Sigmoid colon (tissue), 7 donors: ENCODE results near the gene CCDC116. TPM values are rescaled to one million over a fixed set of nuclear protein-coding genes. Genes with fewer than 3 reads are reported as not detected.

Source experiments
- DNase-seq: peaks from one replicate; pipeline ENCODE4 v3.0.0-alpha.2; 2019
- H3K27ac ChIP-seq, 4 donors: fragments of 200-600 bp; sonication (generic); one replicate each; pipeline ENCODE4 v1.5.1; 2016 to 2019; ENCODE audit warnings: mild to moderate bottlenecking in 1 of 4
- H3K27me3 ChIP-seq, 3 donors: fragments of 200-600 bp; sonication (generic); one replicate each; pipeline ENCODE4 v1.5.1; 2019; ENCODE audit warnings: mild to moderate bottlenecking in 1 of 3
- H3K36me3 ChIP-seq, 4 donors: fragments of 200-600 bp; sonication (generic); one replicate each; pipeline ENCODE4 v1.5.1; 2016 to 2019
- H3K4me1 ChIP-seq, 4 donors: fragments of 200-600 bp; sonication (generic); one replicate each; pipeline ENCODE4 v1.5.1; 2017 to 2019
- H3K4me3 ChIP-seq, 4 donors: fragments of 200-600 bp; sonication (generic); one replicate each; pipeline ENCODE4 v1.5.1; 2017 to 2019; ENCODE audit warnings: mild to moderate bottlenecking in 2 of 4, moderate library complexity in 1 of 4
- H3K9me3 ChIP-seq, 4 donors: fragments of 200-600 bp in 3 of 4; sonication (generic) in 3 of 4; one replicate each; pipeline versions ENCODE4 v1.5.1 to v1.6.1; 2013 to 2019
- CTCF ChIP-seq, 4 experiments: fragments of 450-650 bp in 3 of 4; fragments of 200-600 bp in 1 of 4; IDR thresholded peaks; one replicate each; pipeline ENCODE4 v1.5.1; 2016 to 2019; ENCODE audit warnings: antibody characterized with exemption in 4 of 4, mild to moderate bottlenecking in 3 of 4, moderate library complexity in 2 of 4
- EP300 ChIP-seq, 4 donors: sonication (generic); formaldehyde crosslinking; IDR thresholded peaks; one replicate each; pipeline ENCODE4 v1.6.1; 2017; ENCODE audit warnings: antibody characterized with exemption in 4 of 4
- POLR2A ChIP-seq, 2 donors: fragments of 450-650 bp; IDR thresholded peaks; one replicate each; pipeline ENCODE4 v1.6.1; 2016; ENCODE audit warnings: antibody characterized with exemption in 2 of 2, mild to moderate bottlenecking in 2 of 2, moderate library complexity in 2 of 2
- POLR2AphosphoS5 ChIP-seq, 4 donors: sonication (generic); formaldehyde crosslinking; IDR thresholded peaks; one replicate each; pipeline ENCODE4 v1.6.1; 2017; ENCODE audit warnings: antibody characterized with exemption in 4 of 4
- WGBS, 2 donors: extraction: QIAGEN DNeasy Blood & Tissue Kit; methylation state at CpG; one replicate each; pipeline ENCODE4 v1.1.7; 2013; 5-methylcytosine and 5-hydroxymethylcytosine counted together
- intact Hi-C: fragments of 100-400 bp; cut with DNase I; formaldehyde crosslinking; loops from one replicate; pipeline ENCODE4 v1.15.1; 2023
- polyA plus RNA-seq, 3 donors: library from polyadenylated mRNA; stranded (reverse); fragments of 200-250 nt; gene quantifications; one replicate each; pipeline ENCODE4 v1.2.3, GENCODE V29; 2013
- total RNA-seq, 4 donors: library from RNA; depleted of rRNA; stranded (reverse); fragments of >200 nt; gene quantifications; one replicate each; pipeline ENCODE4 v1.1.0, GENCODE V29; 2016
- donor health status: healthy with polysubstance abuse.
- donor health status: Bipolar disorder and iron deficiency.
- donor health status: healthy.

Gene CCDC116
- total and polyA plus RNA-seq, 7 donors, result 0.33 to 2.5 (median 0.41) TPM; not detected in 2

GRCh38 chr22:21599053-21599893 lies 33.3 kb upstream of the CCDC116 start:
- no peak for TF ChIP-seq POLR2AphosphoS5 (IDR thresholded peaks at IDR 0.05)
- no peak for TF ChIP-seq EP300 (IDR thresholded peaks at IDR 0.05)
- no peak for TF ChIP-seq POLR2A (IDR thresholded peaks at IDR 0.05)
- no peak for TF ChIP-seq CTCF (IDR thresholded peaks at IDR 0.05)
- DNase-seq, result no peak
- Histone ChIP-seq H3K4me3 (no peak overlapping the region), H3K27me3 (no peaks in the 10 kb centered on the region), H3K4me1 (peaks cover 0 to 7% (median 3%) of the 10 kb centered on the region in 4 donors), H3K9me3 (no peaks in the 10 kb centered on the region), H3K36me3 (peaks cover 0 to 32% (median 3%) of the 10 kb centered on the region in 4 donors), H3K27ac (no peak overlapping the region)
- 86 to 87% methylated on average over 6 of the region's 6 CpGs for WGBS, 2 donors
- intact Hi-C loops, result no loop called here

GRCh38 chr22:21602579-21602978 lies 30.0 kb upstream of the CCDC116 start:
- WGBS, 2 donors, result 93 to 95% methylated on average over 6 of the region's 6 CpGs
- intact Hi-C loops, result no loop called here
- TF ChIP-seq CTCF (IDR thresholded peaks at IDR 0.05) (no peak), POLR2AphosphoS5 (IDR thresholded peaks at IDR 0.05) (no peak), EP300 (IDR thresholded peaks at IDR 0.05) (no peak), POLR2A (IDR thresholded peaks at IDR 0.05) (no peak)
- Histone ChIP-seq H3K9me3 (no peaks in the 10 kb centered on the region), H3K27ac (no peak overlapping the region), H3K27me3 (no peaks in the 10 kb centered on the region), H3K4me1 (peaks cover 0 to 6% (median 2%) of the 10 kb centered on the region in 4 donors), H3K36me3 (no peaks in the 10 kb centered on the region), H3K4me3 (no peak overlapping the region)
- DNase-seq, result no peak

DNA sequence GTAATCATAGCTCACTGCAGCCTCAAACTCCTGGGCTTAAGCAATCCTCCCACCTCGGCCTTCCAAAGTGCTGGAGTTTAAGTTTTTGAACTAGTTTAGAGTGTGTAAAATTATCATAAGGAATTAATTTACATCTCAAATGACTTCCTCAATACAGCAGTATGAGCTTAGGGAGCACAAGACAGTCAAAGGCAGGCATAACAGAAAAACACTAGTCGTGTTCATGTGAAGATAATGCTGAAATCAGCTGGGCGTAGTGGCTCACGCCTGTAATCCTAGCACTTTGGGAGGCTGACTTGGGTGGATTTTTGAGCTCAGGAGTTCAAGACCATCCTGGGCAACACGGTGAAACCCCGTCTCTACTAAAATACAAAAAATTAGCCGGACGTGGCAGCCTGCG lies 28.6 kb upstream of the CCDC116 start:
- peaks cover 0 to 6% (median 5%) of the 10 kb centered on the region in 4 donors for H3K4me1 ChIP-seq
- intact Hi-C loops, result no loop called here

GRCh38 chr22:21605887-21606564 lies 26.5 kb upstream of the CCDC116 start:
- Histone ChIP-seq H3K9me3 (no peaks in the 10 kb centered on the region), H3K4me3 (no peak overlapping the region), H3K4me1 (peaks cover 0 to 6% (median 5%) of the 10 kb centered on the region in 4 donors), H3K27me3 (no peaks in the 10 kb centered on the region), H3K36me3 (peaks cover 0 to 7% (median 3%) of the 10 kb centered on the region in 4 donors), H3K27ac (no peak overlapping the region)
- intact Hi-C loops, result no loop called here
- TF ChIP-seq CTCF (IDR thresholded peaks at IDR 0.05) (no peak), EP300 (IDR thresholded peaks at IDR 0.05) (no peak), POLR2A (IDR thresholded peaks at IDR 0.05) (no peak), POLR2AphosphoS5 (IDR thresholded peaks at IDR 0.05) (no peak)
- 97% methylated on average over 7 of the region's 7 CpGs for WGBS, 2 donors
- no peak for DNase-seq

More for the DNA sequence above, 28.6 kb upstream of the CCDC116 start:
- no peak for TF ChIP-seq CTCF (IDR thresholded peaks at IDR 0.05)
- no peak for TF ChIP-seq POLR2AphosphoS5 (IDR thresholded peaks at IDR 0.05)
- no peak for TF ChIP-seq POLR2A (IDR thresholded peaks at IDR 0.05)
- TF ChIP-seq EP300 (IDR thresholded peaks at IDR 0.05), result no peak
- WGBS, 2 donors, result 88 to 91% methylated on average over 9 of the region's 9 CpGs
- Histone ChIP-seq H3K36me3 (no peaks in the 10 kb centered on the region), H3K27ac (no peak overlapping the region), H3K9me3 (no peaks in the 10 kb centered on the region), H3K4me3 (no peak overlapping the region), H3K27me3 (no peaks in the 10 kb centered on the region)
- DNase-seq, result no peak
